ELR (cell line): ENCODE measurements around the gene KBTBD6.
A peak's percentile ranks its signal among the peaks of the same experiment; 100 is the strongest.
"Not testable (repeated sequence)": the region's sequence is repeated elsewhere in the genome, so short reads cannot be mapped to it uniquely, and the experiment has no call there.

Source experiments
- DNase-seq: peaks from one replicate; pipeline ENCODE4 v3.0.0-alpha.2; 2015; ENCODE audit warnings: low read depth

The KBTBD6 gene

GRCh38 chr13:41133951-41134350 lies 1.3 kb upstream of the KBTBD6 start:
- no peak for DNase-seq

GRCh38 chr13:41131660-41132511 lies 716 bp downstream of the KBTBD6 start:
- not testable (repeated sequence) for DNase-seq

DNA sequence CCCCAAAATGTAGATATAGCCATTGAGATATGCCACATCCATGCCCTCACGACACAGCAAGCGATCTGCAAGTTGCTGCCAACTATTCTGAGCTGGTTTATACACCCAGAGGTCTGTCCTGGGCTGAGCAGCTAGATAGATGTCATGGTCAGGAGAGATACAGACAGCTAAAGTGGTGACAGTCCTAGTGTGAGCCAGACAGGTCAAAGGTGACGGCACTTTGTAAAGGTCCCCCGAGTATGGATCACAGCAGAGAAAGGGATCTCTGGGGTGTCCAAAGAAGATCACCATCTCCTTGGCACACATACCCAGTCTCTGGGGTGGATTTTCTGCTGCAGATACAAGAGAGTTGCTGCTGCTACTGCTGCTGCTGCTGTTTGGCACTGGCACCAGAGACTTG lies 1.4 kb downstream of the KBTBD6 start:
- DNase-seq = not testable (repeated sequence)

DNA sequence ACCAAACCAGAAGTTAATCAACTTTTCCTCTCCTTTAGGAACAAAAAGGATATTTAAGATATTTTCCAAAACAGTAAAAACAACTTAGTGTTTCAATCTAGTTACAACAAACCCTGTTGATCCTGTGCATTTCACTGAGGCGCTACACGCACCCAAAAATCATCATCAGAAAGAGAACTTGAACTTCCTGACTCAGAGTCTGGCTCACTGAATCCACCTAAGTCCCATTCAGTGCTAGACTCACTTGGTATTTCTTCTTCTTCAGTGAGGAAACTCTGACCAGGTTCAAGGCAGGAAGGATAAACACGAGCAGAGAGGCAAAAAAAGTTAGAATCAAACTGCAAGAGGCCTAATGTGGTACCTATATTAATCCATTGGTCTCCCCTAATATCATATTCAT lies 2.2 kb downstream of the KBTBD6 start:
- DNase-seq = peak; percentile 44

GRCh38 chr13:41127701-41128100 lies 4.9 kb downstream of the KBTBD6 start:
- no peak for DNase-seq

DNA sequence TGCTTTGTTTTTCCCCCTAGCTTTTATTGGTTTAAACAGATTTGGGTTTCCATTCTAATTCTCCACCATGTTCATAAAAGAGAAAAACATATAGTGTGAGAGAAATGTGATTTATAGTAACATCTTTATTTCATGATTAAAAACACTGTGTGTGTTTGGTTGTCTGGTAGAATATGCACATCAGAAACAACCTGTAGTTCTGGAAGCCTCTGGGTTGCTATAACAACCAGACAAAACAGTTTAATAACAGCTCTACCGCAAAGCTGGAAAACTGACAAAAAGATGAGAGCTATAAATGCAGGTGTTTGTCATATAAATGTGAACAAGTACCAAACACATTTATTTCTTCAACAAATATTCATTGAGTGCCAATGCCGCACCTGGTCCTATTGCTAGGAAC lies 9.8 kb downstream of the KBTBD6 start:
- DNase-seq = no peak

DNA sequence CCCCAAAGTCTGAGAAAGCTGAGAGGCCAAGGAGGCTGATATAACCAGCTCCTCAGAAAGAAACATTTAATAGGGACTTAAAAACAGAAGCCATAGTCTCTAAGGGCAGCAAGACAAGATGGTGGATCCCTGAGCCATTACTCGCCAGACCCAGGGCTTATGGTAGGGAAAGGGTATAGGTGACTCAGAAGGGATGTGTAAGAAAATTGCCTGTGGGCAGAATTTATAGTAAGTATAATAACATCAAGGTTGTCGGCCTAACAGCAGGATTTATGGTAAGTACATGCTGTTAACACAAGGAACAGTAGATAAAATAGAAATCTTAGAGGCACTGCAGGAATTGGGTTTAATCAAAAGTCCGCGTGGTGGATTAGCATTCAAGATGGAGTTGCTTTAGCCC lies 14.7 kb downstream of the KBTBD6 start:
- DNase-seq = peak; percentile 74

- peak; percentile 47 for DNase-seq
Observed at GRCh38 chr13:41111454-41111853, 21.1 kb downstream of the KBTBD6 start.

DNA sequence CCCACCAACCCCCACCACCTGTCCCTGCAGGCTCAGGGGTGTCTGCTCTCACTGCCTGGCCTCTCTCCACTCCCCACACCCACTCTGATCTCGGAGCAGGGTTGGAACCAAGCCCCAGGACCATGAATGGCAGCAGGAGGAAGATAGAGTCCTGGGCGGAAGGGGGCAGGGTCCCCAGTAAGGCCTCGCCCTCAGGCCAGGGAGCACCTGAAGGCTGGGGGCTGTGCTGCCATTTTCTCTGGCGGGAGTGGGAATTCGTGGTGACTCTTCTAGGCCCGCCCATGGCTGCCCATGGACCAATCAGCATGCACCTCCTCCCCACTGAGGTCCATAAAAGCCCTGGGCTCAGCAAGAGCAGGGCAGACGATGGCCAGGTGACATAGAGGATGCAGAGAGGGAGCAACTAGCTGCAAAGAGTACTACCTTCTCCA lies 25.0 kb downstream of the KBTBD6 start:
- no peak for DNase-seq

DNA sequence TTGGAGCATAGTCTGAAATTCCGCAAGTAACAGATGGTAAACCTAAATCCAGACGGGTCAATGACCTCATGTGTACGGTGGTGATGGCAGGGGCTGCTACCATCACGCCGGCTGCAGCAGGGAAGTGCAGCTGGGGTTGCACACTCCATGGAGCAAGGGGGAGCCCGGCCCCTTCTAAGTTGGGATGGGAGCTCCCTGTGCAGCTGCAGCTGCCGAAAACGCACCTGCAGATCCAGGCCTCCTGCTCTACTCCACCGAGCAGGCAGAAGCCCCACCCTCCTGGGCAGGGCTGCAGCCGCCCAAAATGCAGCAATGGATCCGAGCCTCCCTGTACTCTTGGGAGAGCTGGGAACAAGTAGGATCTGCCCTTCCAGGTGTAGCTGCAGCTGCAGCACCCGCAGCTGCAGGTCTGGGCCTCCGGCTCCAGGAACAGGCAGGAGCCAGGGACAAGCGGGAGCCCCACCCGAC lies 25.5 kb downstream of the KBTBD6 start:
- DNase-seq = no peak

- no peak for DNase-seq
Observed at GRCh38 chr13:41099986-41100385, 32.6 kb downstream of the KBTBD6 start.

DNA sequence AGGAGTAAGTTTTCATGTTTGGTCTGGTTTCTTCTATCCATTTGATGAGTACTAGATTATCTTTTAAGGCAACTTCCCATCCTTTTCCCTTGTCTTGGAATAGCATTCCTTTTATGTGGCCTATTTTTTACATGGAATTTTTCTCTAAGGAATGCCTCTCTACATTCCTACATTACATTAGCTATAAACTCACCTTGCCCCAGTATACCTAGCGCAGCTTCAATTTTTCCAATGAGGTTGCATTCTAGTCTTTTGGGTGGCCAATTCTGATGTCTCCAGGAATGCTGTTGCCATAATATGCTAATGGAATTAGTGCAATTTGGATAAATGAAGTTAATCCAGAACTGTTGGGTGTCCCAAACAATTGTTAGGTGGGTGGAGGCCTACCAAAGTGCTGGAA lies 33.8 kb downstream of the KBTBD6 start:
- no peak for DNase-seq

- not testable (repeated sequence) for DNase-seq
Observed at GRCh38 chr13:41095681-41096080, 36.9 kb downstream of the KBTBD6 start.

GRCh38 chr13:41085961-41086585 lies 46.5 kb downstream of the KBTBD6 start:
- DNase-seq = no peak

GRCh38 chr13:41079725-41080124 lies 52.9 kb downstream of the KBTBD6 start:
- DNase-seq = no peak
